ENCODE results near the gene ULK4.

Gene ULK4

DNA sequence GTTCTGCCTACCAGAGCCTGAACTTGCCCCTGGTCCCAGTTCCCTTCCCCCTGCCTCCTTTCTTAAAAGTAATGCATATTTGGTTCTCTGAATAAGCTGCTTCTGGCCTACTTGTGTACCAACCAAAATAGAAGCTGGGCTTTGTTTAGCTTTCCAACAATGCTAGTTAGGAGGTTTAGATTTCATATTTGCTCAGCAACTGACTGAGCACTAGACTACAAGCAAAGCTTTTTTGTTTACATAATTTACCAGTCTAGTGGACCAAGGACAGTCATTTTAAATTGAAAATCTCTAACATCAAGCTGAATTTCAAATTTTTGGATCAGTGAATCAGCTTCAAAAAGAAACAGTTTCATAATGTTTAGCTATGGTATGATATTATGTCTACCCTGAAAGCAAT is 331.2 kb downstream of the ULK4 start:
- Histone ChIP-seq H3K9me2 (replicated peaks; ENCODE audit: low read depth, low read length) (no peaks in the 10 kb centered on the region), H3K9me3 (ENCODE audit: insufficient read depth, low read depth, low read length) (no peaks in the 10 kb centered on the region), H3F3A (ENCODE audit: low read depth) (no peaks in the 10 kb centered on the region), H3K4me3 (ENCODE audit: low read length, poor library complexity, severe bottlenecking) (no peak overlapping the region), H3K9ac (ENCODE audit: low read depth, low read length, poor library complexity, severe bottlenecking) (no peak overlapping the region), H2AFZ (ENCODE audit: low read length) (no peak overlapping the region), H3K79me2 (ENCODE audit: insufficient read depth, low read length) (no peaks in the 10 kb centered on the region), H3K36me3 (ENCODE audit: insufficient read depth, low read length) (no peaks in the 10 kb centered on the region), H3K4me2 (ENCODE audit: low read depth, low read length, poor library complexity, severe bottlenecking) (no peak overlapping the region), H4K20me1 (ENCODE audit: insufficient read depth, low read length, poor library complexity, severe bottlenecking) (no peaks in the 10 kb centered on the region), H3K4me1 (ENCODE audit: insufficient read depth, low read length, poor library complexity, severe bottlenecking) (no peaks in the 10 kb centered on the region), H3K27me3 (ENCODE audit: insufficient read depth, low read length, poor library complexity, severe bottlenecking) (no peaks in the 10 kb centered on the region)
- TF ChIP-seq EZH2phosphoT487 (IDR thresholded peaks at IDR 0.05; ENCODE audit: borderline replicate concordance) = no peak
- TF ChIP-seq, protein P1, sequence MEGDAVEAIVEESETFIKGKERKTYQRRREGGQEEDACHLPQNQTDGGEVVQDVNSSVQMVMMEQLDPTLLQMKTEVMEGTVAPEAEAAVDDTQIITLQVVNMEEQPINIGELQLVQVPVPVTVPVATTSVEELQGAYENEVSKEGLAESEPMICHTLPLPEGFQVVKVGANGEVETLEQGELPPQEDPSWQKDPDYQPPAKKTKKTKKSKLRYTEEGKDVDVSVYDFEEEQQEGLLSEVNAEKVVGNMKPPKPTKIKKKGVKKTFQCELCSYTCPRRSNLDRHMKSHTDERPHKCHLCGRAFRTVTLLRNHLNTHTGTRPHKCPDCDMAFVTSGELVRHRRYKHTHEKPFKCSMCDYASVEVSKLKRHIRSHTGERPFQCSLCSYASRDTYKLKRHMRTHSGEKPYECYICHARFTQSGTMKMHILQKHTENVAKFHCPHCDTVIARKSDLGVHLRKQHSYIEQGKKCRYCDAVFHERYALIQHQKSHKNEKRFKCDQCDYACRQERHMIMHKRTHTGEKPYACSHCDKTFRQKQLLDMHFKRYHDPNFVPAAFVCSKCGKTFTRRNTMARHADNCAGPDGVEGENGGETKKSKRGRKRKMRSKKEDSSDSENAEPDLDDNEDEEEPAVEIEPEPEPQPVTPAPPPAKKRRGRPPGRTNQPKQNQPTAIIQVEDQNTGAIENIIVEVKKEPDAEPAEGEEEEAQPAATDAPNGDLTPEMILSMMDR (conservative IDR thresholded peaks at IDR 0.05; ENCODE audit: low read length) = no peak

DNA sequence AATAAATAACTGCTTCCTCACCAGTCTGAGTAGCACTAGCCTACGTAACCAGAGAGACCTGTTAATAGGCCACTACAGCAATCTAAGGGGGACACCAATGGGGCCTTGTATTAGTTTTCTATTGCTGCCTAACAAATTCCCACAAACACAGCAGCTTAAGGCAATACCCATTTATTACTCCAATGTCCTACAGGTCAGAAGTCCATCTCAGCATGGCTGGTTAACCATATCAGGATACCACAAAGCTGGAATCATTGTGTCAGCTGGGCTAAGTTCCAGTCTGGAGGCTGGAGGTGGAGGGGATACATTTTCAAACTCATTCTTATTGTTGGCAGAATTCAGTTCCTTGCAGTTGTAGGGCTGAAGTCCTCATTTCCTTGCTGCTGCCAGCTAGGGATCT is 331.9 kb downstream of the ULK4 start:
- Histone ChIP-seq H3K36me3 (ENCODE audit: insufficient read depth, low read length) (no peaks in the 10 kb centered on the region), H3K9ac (ENCODE audit: low read depth, low read length, poor library complexity, severe bottlenecking) (no peak overlapping the region), H3K79me2 (ENCODE audit: insufficient read depth, low read length) (no peaks in the 10 kb centered on the region), H3K4me3 (ENCODE audit: low read length, poor library complexity, severe bottlenecking) (no peak overlapping the region), H3K9me2 (replicated peaks; ENCODE audit: low read depth, low read length) (no peaks in the 10 kb centered on the region), H3K9me3 (ENCODE audit: insufficient read depth, low read depth, low read length) (no peaks in the 10 kb centered on the region), H3K4me2 (ENCODE audit: low read depth, low read length, poor library complexity, severe bottlenecking) (no peak overlapping the region), H4K20me1 (ENCODE audit: insufficient read depth, low read length, poor library complexity, severe bottlenecking) (no peaks in the 10 kb centered on the region), H3K27me3 (ENCODE audit: insufficient read depth, low read length, poor library complexity, severe bottlenecking) (no peaks in the 10 kb centered on the region), H3F3A (ENCODE audit: low read depth) (no peaks in the 10 kb centered on the region), H3K4me1 (ENCODE audit: insufficient read depth, low read length, poor library complexity, severe bottlenecking) (no peaks in the 10 kb centered on the region), H2AFZ (ENCODE audit: low read length) (no peak overlapping the region)
- no peak for TF ChIP-seq EZH2phosphoT487 (IDR thresholded peaks at IDR 0.05; ENCODE audit: borderline replicate concordance)
- TF ChIP-seq, protein P1 (conservative IDR thresholded peaks at IDR 0.05; ENCODE audit: low read length) = no peak

DNA sequence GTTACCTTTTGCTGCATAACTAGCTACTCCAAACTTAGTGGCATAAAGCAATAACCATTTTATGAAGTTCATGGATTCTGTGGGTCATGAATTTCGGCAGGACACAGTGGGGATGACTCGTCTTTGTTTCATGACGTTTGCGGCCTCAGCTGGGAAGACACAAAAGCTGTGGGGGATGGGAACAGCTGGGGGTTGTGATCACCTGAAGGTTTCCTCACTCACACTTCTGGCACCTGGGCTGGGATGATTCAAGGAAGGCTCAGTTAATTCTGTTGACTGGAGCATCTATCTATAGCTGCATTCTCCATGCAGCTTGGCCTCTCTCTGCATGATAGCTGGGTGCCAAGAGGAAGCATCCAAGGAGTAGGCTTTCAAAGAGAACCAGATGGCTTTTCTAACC is 332.8 kb downstream of the ULK4 start:
- Histone ChIP-seq H3F3A (ENCODE audit: low read depth) (no peaks in the 10 kb centered on the region), H3K4me3 (ENCODE audit: low read length, poor library complexity, severe bottlenecking) (no peak overlapping the region), H3K9me2 (replicated peaks; ENCODE audit: low read depth, low read length) (no peaks in the 10 kb centered on the region), H3K4me2 (ENCODE audit: low read depth, low read length, poor library complexity, severe bottlenecking) (no peak overlapping the region), H3K36me3 (ENCODE audit: insufficient read depth, low read length) (no peaks in the 10 kb centered on the region), H2AFZ (ENCODE audit: low read length) (no peak overlapping the region), H3K4me1 (ENCODE audit: insufficient read depth, low read length, poor library complexity, severe bottlenecking) (no peaks in the 10 kb centered on the region), H4K20me1 (ENCODE audit: insufficient read depth, low read length, poor library complexity, severe bottlenecking) (no peaks in the 10 kb centered on the region), H3K9me3 (ENCODE audit: insufficient read depth, low read depth, low read length) (no peaks in the 10 kb centered on the region), H3K79me2 (ENCODE audit: insufficient read depth, low read length) (no peaks in the 10 kb centered on the region), H3K9ac (ENCODE audit: low read depth, low read length, poor library complexity, severe bottlenecking) (no peak overlapping the region), H3K27me3 (ENCODE audit: insufficient read depth, low read length, poor library complexity, severe bottlenecking) (no peaks in the 10 kb centered on the region)
- TF ChIP-seq, protein P1 (conservative IDR thresholded peaks at IDR 0.05; ENCODE audit: low read length) = no peak
- TF ChIP-seq EZH2phosphoT487 (IDR thresholded peaks at IDR 0.05; ENCODE audit: borderline replicate concordance) = no peak
